HepG2 (cell line): ENCODE results near the gene ANAPC5. TPM values are rescaled to one million over a fixed set of nuclear protein-coding genes. Genes with fewer than 3 reads are reported as not detected.

Experiments
- BCL6 ChIP-seq: IDR thresholded peaks from 2 replicates; pipeline ENCODE4 v1.6.1; 2016; ENCODE audit warnings: missing genetic modification reagents, missing compliant biosample characterization
- BORCS8-MEF2B ChIP-seq: sonication (generic); formaldehyde crosslinking; IDR thresholded peaks from 2 replicates; pipeline ENCODE4 v1.8.0; 2022; ENCODE audit warnings: mild to moderate bottlenecking, missing genetic modification reagents
- EED ChIP-seq: sonication (generic); formaldehyde crosslinking; IDR thresholded peaks from 2 replicates; pipeline ENCODE4 v1.5.0; 2020; ENCODE audit warnings: mild to moderate bottlenecking, missing genetic modification reagents
- FOXK1 ChIP-seq: sonication (generic); formaldehyde crosslinking; IDR thresholded peaks from 2 replicates; pipeline ENCODE4 v1.4.0; 2020; ENCODE audit warnings: low read depth, missing genetic modification reagents, borderline replicate concordance
- HHEX ChIP-seq: IDR thresholded peaks from 2 replicates; pipeline ENCODE4 v1.6.1; 2016; ENCODE audit warnings: control low read depth
- HNF4G ChIP-seq, 2 experiments: sonication (generic) in 1 of 2; formaldehyde crosslinking in 1 of 2; IDR thresholded peaks; 2 replicates each; pipeline versions ENCODE4 v1.4.0 to v1.6.1; 2011 to 2020; ENCODE audit warnings: borderline replicate concordance in 2 of 2, low read depth in 2 of 2, mild to moderate bottlenecking in 2 of 2, low read length in 1 of 2, missing genetic modification reagents in 1 of 2, moderate library complexity in 1 of 2
- KLF11 ChIP-seq: IDR thresholded peaks from 2 replicates; pipeline ENCODE4 v1.6.1; 2016; ENCODE audit warnings: missing compliant biosample characterization
- MXD3 ChIP-seq: IDR thresholded peaks from 2 replicates; pipeline ENCODE4 v1.6.1; 2016; ENCODE audit warnings: mild to moderate bottlenecking, missing biosample characterization, missing genetic modification reagents
- PATZ1 ChIP-seq: sonication (generic); formaldehyde crosslinking; IDR thresholded peaks from 2 replicates; pipeline ENCODE4 v1.4.0; 2020; ENCODE audit warnings: missing genetic modification reagents
- POLR2A ChIP-seq, 2 experiments: IDR thresholded peaks; 2 replicates each; pipeline ENCODE4 v1.6.1; 2011; ENCODE audit warnings: low read depth in 2 of 2, low read length in 2 of 2, mild to moderate bottlenecking in 1 of 2, moderate library complexity in 1 of 2; ENCODE audit not compliant: insufficient read depth in 1 of 2
- SIN3B ChIP-seq: fragments of 150-350 bp; IDR thresholded peaks from 2 replicates; pipeline ENCODE4 v1.6.1; 2014; ENCODE audit warnings: low read length
- TBX2 ChIP-seq: sonication (generic); formaldehyde crosslinking; IDR thresholded peaks from 2 replicates; pipeline ENCODE4 v1.5.0; 2020; ENCODE audit warnings: missing genetic modification reagents, mild to moderate bottlenecking, borderline replicate concordance
- ZBED4 ChIP-seq: sonication (generic); formaldehyde crosslinking; IDR thresholded peaks from 2 replicates; pipeline ENCODE4 v1.4.0; 2020; ENCODE audit warnings: missing genetic modification reagents, borderline replicate concordance
- ZC3H13 ChIP-seq: sonication (generic); formaldehyde crosslinking; IDR thresholded peaks from 2 replicates; pipeline ENCODE4 v1.8.1; 2023; ENCODE audit warnings: mild to moderate bottlenecking, missing genetic modification reagents, moderate library complexity
- ZFP82 ChIP-seq: sonication (generic); formaldehyde crosslinking; IDR thresholded peaks from 2 replicates; pipeline ENCODE4 v1.5.1; 2020; ENCODE audit warnings: mild to moderate bottlenecking, missing genetic modification reagents, borderline replicate concordance
- ZGPAT ChIP-seq: IDR thresholded peaks from 2 replicates; pipeline ENCODE4 v1.6.1; 2016; ENCODE audit warnings: mild to moderate bottlenecking
- ZKSCAN8 ChIP-seq: IDR thresholded peaks from 2 replicates; pipeline ENCODE4 v1.6.1; 2016; ENCODE audit warnings: borderline replicate concordance, missing genetic modification reagents, missing compliant biosample characterization
- ZNF282 ChIP-seq: fragments of 450-650 bp; IDR thresholded peaks from 2 replicates; pipeline ENCODE4 v1.6.1; 2018; ENCODE audit not compliant: partially characterized antibody
- ZNF337 ChIP-seq: sonication (generic); formaldehyde crosslinking; IDR thresholded peaks from 2 replicates; pipeline ENCODE4 v1.5.1; 2020; ENCODE audit warnings: missing genetic modification reagents, low read depth, mild to moderate bottlenecking, borderline replicate concordance
- ZNF354B ChIP-seq: sonication (generic); formaldehyde crosslinking; IDR thresholded peaks from 2 replicates; pipeline ENCODE4 v1.8.0; 2022; ENCODE audit warnings: mild to moderate bottlenecking, missing genetic modification reagents
- ZNF740 ChIP-seq: sonication (generic); formaldehyde crosslinking; IDR thresholded peaks from 2 replicates; pipeline ENCODE4 v1.4.0; 2020; ENCODE audit warnings: missing genetic modification reagents
- polyA plus RNA-seq, 8 experiments: library from polyadenylated mRNA; depleted of rRNA in 3 of 8; stranded (reverse) in 7 of 8; unstranded in 1 of 8; fragments of >200 nt; fragmentation: Illumina TruSeq in 4 of 8; extraction: Trizol in 4 of 8; gene quantifications; 2 replicates each; pipeline versions ENCODE4 v1.2.1 to v1.2.3, GENCODE V29; 2011 to 2016; ENCODE audit warnings: low read depth in 4 of 8, missing spikeins in 1 of 8, mixed read lengths in 1 of 8; ENCODE audit not compliant: insufficient read depth in 1 of 8
- total RNA-seq, 5 experiments: library from RNA; depleted of rRNA; stranded (reverse); fragments of >200 nt; fragmentation: Illumina TruSeq; extraction: Trizol; gene quantifications; 2 replicates each; pipeline ENCODE4 v1.2.3, GENCODE V29; 2016; ENCODE audit warnings: low read depth in 1 of 5

The ANAPC5 gene
- total and polyA plus RNA-seq, 2 of the 13 experiments (the other 11 are each of a cell fraction or from before 2014, with no cell fraction given), result 146 to 161 TPM

GRCh38 chr12:121295746-121296617 is 56.2 kb downstream of the ANAPC5 start (continued):
- TF ChIP-seq ZNF337 (CRISPR knock-in tag), result no peak
- TF ChIP-seq BORCS8-MEF2B (CRISPR knock-in tag), result no peak
- TF ChIP-seq ZNF354B (CRISPR knock-in tag), result no peak
- no peak for TF ChIP-seq FOXK1 (CRISPR knock-in tag)
- no peak for TF ChIP-seq ZGPAT (CRISPR knock-in tag)
- TF ChIP-seq PATZ1, result no peak; the same call in 1 of the 2 replicates
- TF ChIP-seq BCL6 (CRISPR knock-in tag), result no peak; the same call in 1 of the 2 replicates
- no peak for TF ChIP-seq KLF11
- TF ChIP-seq TBX2 (CRISPR knock-in tag), result no peak; the same call in 1 of the 2 replicates
- peak; percentile 86 for TF ChIP-seq ZNF740 (CRISPR knock-in tag)
- TF ChIP-seq ZFP82 (CRISPR knock-in tag), result no peak
- no peak for TF ChIP-seq HHEX (CRISPR knock-in tag)
- TF ChIP-seq HNF4G (IDR thresholded peaks at IDR 0.05; ENCODE audit: borderline replicate concordance, low read depth, low read length), result peak; percentile 78; the same call in 1 of the 2 replicates
- TF ChIP-seq HNF4G (CRISPR knock-in tag; IDR thresholded peaks at IDR 0.05; ENCODE audit: borderline replicate concordance, low read depth), result peak; percentile 21; the same call in 1 of the 2 replicates
- TF ChIP-seq ZNF282, result no peak
- TF ChIP-seq SIN3B, result no peak
- TF ChIP-seq ZBED4 (CRISPR knock-in tag), result no peak
- TF ChIP-seq MXD3, result peak; percentile 52; the same call in 1 of the 2 replicates
- TF ChIP-seq ZC3H13, result no peak
- no peak for TF ChIP-seq EED (CRISPR knock-in tag)
- no peak; a peak in 1 of 4 replicates for TF ChIP-seq POLR2A (IDR thresholded peaks at IDR 0.05; ENCODE audit: insufficient read depth in 1 of 2, low read depth in 2 of 2, low read length in 2 of 2)
- no peak for TF ChIP-seq ZKSCAN8 (CRISPR knock-in tag)
